Effector memory CD4-positive, alpha-beta T cell (primary cell): ENCODE results near the gene PTPN1.
"Not testable (repeated sequence)": the region's sequence is repeated elsewhere in the genome, so short reads cannot be mapped to it uniquely, and the experiment has no call there.

Experiments
- DNase-seq, 3 donors: peaks; one replicate each; pipeline ENCODE4 v3.0.0-alpha.2; 2020
- H3K27ac ChIP-seq: 2 replicates; pipeline ENCODE4 v1.7.0; 2013; ENCODE audit warnings: mild to moderate bottlenecking, low read length, moderate library complexity; ENCODE audit not compliant: insufficient read depth, poor library complexity, severe bottlenecking
- H3K27me3 ChIP-seq: replicated peaks from 2 replicates; pipeline ENCODE4 v1.7.0; 2013; ENCODE audit warnings: mild to moderate bottlenecking, low read length; ENCODE audit not compliant: insufficient read depth, control insufficient read depth, poor library complexity, severe bottlenecking
- H3K36me3 ChIP-seq: 2 replicates; pipeline ENCODE4 v1.7.0; 2013; ENCODE audit warnings: mild to moderate bottlenecking, low read length, moderate library complexity; ENCODE audit not compliant: control insufficient read depth, insufficient read depth
- H3K4me1 ChIP-seq: 2 replicates; pipeline ENCODE4 v1.7.0; 2013; ENCODE audit warnings: low read length, mild to moderate bottlenecking; ENCODE audit not compliant: control insufficient read depth, insufficient read depth, poor library complexity, severe bottlenecking
- H3K4me3 ChIP-seq: 2 replicates; pipeline ENCODE4 v1.7.0; 2013; ENCODE audit warnings: low read length, low read depth, mild to moderate bottlenecking; ENCODE audit not compliant: insufficient read depth, poor library complexity, severe bottlenecking
- H3K9me3 ChIP-seq: 2 replicates; pipeline ENCODE4 v1.7.0; 2013; ENCODE audit warnings: mild to moderate bottlenecking, low read length, moderate library complexity; ENCODE audit not compliant: control insufficient read depth

Gene PTPN1

DNA sequence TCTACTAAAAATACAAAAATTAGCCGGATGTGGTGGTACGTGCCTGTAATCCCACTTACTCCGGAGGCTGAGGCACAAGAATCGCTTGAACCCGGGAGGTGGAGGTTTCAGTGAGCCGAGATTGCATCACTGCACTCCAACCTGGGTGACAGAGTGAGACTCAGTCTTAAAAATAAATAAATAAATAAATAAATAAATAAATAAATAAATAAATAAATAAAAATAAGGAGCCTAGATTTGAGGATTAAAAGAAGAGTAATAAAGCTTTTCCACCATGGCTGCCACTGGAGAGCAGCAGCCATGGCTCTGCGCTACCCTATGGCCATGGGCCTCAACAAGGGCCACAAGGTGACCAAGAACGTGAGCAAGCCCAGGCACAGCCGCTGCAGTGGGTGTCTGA is 110.3 kb downstream of the PTPN1 start:
- H3K9me3 ChIP-seq, H3K36me3 ChIP-seq, H3K4me1 ChIP-seq, H3K27me3 ChIP-seq, DNase-seq, H3K27ac ChIP-seq, H3K4me3 ChIP-seq: not testable (repeated sequence)

DNA sequence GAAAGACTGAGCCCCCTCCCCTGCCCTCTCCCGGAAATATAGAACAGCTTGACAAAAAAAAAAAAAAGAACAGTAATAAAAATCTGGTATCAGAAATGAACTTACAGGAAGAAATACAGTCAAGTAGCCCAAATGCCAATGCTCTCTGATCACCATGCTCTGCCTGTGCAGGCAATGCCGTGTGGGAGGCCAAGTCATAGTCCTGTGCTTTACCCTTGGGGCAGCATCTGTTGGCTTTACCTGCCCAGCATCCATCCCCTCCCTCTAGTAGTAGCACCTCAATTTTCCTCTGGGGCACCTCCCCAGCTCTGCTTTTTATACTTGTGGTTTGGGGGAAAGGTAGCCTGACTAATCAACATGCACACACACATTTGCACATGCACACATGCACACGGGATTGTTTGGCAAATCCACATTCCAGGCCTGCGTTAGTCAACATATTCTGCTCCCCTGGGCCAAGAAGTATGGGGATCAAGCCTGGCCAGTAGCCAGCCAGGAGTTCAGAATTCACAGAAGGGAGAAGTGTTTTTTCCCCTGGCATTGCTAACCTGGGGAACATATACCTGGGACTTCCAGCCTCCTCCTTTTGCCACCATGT is 111.0 kb downstream of the PTPN1 start:
- H3K4me1 ChIP-seq: no peaks in the 10 kb centered on the region
- H3K27ac ChIP-seq: no peak overlapping the region
- no peaks in the 10 kb centered on the region for H3K9me3 ChIP-seq
- no peaks in the 10 kb centered on the region for H3K27me3 ChIP-seq
- H3K36me3 ChIP-seq: no peaks in the 10 kb centered on the region
- DNase-seq: no peak
- H3K4me3 ChIP-seq: no peak overlapping the region

GRCh38 chr20:50624351-50625016 is 114.3 kb downstream of the PTPN1 start:
- Histone ChIP-seq H3K4me1 (no peaks in the 10 kb centered on the region), H3K9me3 (no peaks in the 10 kb centered on the region), H3K27ac (no peak overlapping the region), H3K36me3 (no peaks in the 10 kb centered on the region), H3K4me3 (no peak overlapping the region), H3K27me3 (no peaks in the 10 kb centered on the region)
- DNase-seq: no peak

GRCh38 chr20:50625986-50626677 is 115.9 kb downstream of the PTPN1 start:
- Histone ChIP-seq H3K4me3 (no peak overlapping the region), H3K9me3 (no peaks in the 10 kb centered on the region), H3K27me3 (no peaks in the 10 kb centered on the region), H3K27ac (no peak overlapping the region), H3K36me3 (no peaks in the 10 kb centered on the region), H3K4me1 (no peaks in the 10 kb centered on the region)
- no peak for DNase-seq

GRCh38 chr20:50627747-50628146 is 117.6 kb downstream of the PTPN1 start:
- no peaks in the 10 kb centered on the region for H3K27me3 ChIP-seq
- no peak overlapping the region for H3K27ac ChIP-seq
- no peaks in the 10 kb centered on the region for H3K36me3 ChIP-seq
- no peak for DNase-seq
- no peaks in the 10 kb centered on the region for H3K4me1 ChIP-seq
- H3K9me3 ChIP-seq: no peaks in the 10 kb centered on the region
- no peak overlapping the region for H3K4me3 ChIP-seq

- no peaks in the 10 kb centered on the region for H3K9me3 ChIP-seq
- no peak for DNase-seq
- no peaks in the 10 kb centered on the region for H3K27me3 ChIP-seq
- no peak overlapping the region for H3K27ac ChIP-seq
- H3K36me3 ChIP-seq: no peaks in the 10 kb centered on the region
- H3K4me3 ChIP-seq: no peak overlapping the region
- H3K4me1 ChIP-seq: no peaks in the 10 kb centered on the region
These were observed 118.1 kb downstream of the PTPN1 start for GRCh38 chr20:50628332-50628731.

DNA sequence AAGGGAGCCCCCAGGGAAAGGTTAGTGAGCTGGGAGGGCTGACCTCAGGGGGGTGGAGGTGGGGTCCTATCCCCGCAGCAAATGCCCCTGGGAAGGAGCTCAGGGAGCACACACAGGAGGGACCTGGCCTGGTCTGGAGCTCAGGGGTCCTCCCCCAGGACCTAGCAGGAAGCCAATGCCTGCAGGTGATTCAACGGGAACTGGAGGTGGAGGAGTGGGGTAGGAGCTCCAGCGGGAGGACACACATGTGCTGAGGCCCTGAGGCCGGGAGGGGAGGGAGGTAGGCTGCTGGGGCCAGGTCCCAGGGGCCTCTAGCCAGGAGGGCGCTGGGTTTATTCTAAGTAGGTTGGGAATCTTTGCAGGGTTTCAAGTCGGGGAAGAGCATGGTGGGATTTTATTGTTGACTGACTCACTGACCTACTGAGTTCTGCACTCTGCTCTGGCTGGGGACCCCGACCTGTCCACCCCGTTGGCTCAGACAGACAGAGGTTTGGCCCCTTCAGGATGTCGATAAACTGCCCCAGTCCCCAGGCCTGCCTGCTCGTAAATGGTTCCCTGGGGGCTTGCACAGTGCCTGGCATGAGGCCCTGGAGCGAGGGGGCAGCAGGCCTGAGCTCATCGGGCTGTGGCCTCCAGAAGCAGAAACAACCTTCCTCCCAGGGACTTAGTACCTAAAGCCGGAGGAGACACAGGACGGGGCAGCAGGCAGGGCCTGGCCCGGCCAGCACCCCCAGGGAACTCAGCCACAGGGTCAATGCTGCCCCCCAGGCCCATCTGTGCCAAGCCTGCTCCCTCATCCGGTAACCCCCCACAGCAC is 118.9 kb downstream of the PTPN1 start:
- Histone ChIP-seq H3K9me3 (no peaks in the 10 kb centered on the region), H3K4me1 (no peaks in the 10 kb centered on the region), H3K36me3 (no peaks in the 10 kb centered on the region), H3K4me3 (no peak overlapping the region), H3K27ac (no peak overlapping the region), H3K27me3 (no peaks in the 10 kb centered on the region)
- no peak for DNase-seq

DNA sequence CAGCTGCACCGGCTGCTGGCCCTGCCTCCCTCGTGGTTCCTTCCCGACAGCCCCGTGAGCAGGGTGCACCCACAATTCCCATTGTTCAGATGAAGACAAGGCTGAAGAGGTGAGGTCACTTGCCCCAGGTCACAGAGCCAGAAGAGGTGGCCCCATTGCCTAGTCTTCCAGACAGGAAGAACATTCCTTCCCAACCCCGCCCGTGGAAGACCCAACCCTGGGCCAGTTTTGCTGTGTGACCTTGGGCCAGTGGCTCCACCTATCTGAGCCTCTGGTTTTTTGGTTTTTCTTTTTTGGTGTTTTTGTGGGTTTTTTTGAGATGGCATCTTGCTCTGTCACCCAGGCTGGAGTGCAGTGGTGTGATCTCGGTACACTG is 119.5 kb downstream of the PTPN1 start:
- H3K36me3 ChIP-seq: no peaks in the 10 kb centered on the region
- no peak overlapping the region for H3K4me3 ChIP-seq
- no peaks in the 10 kb centered on the region for H3K4me1 ChIP-seq
- no peak for DNase-seq
- no peaks in the 10 kb centered on the region for H3K9me3 ChIP-seq
- no peaks in the 10 kb centered on the region for H3K27me3 ChIP-seq
- H3K27ac ChIP-seq: no peak overlapping the region

DNA sequence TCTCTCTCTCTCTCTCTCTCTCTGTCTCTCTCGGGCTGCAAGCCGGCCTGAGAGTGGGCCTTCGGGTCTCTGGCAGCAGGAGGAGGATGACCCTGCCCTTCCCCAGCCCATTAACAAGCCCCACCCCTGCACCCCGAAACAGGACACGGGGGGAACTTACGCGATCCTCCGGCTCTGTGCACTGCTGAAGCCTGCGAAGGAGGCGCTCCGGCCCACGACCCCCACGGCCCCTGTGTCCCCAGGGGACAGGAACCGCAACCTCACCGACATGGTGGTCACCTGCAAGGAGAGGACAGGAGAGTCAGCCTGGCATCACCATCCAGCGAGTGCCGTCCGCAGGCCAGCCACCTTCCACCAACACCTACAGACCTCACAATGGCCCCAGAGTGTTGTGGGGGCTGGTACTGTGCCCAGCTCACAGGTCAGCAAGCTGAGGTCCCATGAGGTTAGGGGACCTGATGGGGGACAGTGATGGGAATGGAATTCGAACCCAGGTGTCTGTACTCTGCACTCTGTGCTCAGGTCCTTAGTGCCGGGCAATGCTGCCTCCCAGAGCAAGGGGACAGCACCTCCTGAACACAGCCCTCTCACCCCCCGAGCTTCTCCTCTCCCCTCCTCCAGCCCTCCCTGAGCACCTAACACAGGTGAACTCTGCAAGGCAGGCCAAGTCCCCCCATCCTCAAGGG is 120.5 kb downstream of the PTPN1 start:
- DNase-seq: no peak
- no peaks in the 10 kb centered on the region for H3K9me3 ChIP-seq
- H3K4me1 ChIP-seq: no peaks in the 10 kb centered on the region
- no peak overlapping the region for H3K4me3 ChIP-seq
- H3K27ac ChIP-seq: no peak overlapping the region
- no peaks in the 10 kb centered on the region for H3K27me3 ChIP-seq
- H3K36me3 ChIP-seq: no peaks in the 10 kb centered on the region
